Esophagus squamous epithelium (tissue), 5 donors: ENCODE results near the gene CPEB3. TPM values are rescaled to one million over a fixed set of nuclear protein-coding genes. Genes with fewer than 3 reads are reported as not detected.

ENCODE experiments used
- DNase-seq: peaks from one replicate; lab custom pipeline; 2025; lab: John Stamatoyannopoulos, UW
- H3K27ac ChIP-seq, 4 donors: fragments of 200-600 bp; sonication (generic); one replicate each; pipeline ENCODE4 v1.5.1; 2016 to 2019; ENCODE audit warnings: mild to moderate bottlenecking in 1 of 4
- H3K27me3 ChIP-seq, 4 donors: fragments of 200-600 bp; sonication (generic); 1 replicate in 3 of 4; 2 replicates in 1 of 4; pipeline versions ENCODE4 v1.5.1 to v1.6.0; 2017 to 2021; ENCODE audit warnings: antibody characterized with exemption in 1 of 4
- H3K36me3 ChIP-seq, 3 donors: fragments of 200-600 bp; sonication (generic); one replicate each; pipeline ENCODE4 v1.5.1; 2016 to 2019
- H3K4me1 ChIP-seq, 3 donors: fragments of 200-600 bp; sonication (generic); one replicate each; pipeline ENCODE4 v1.5.1; 2017 to 2019
- H3K4me3 ChIP-seq, 4 donors: fragments of 200-600 bp; sonication (generic); 1 replicate in 3 of 4; 2 replicates in 1 of 4; pipeline ENCODE4 v1.5.1; 2016 to 2019; ENCODE audit warnings: mild to moderate bottlenecking in 2 of 4, moderate library complexity in 1 of 4
- H3K9me3 ChIP-seq, 3 donors: fragments of 200-600 bp; sonication (generic); one replicate each; pipeline ENCODE4 v1.5.1; 2016 to 2019
- POLR2A ChIP-seq, 4 donors: fragments of 450-650 bp; IDR thresholded peaks; one replicate each; pipeline ENCODE4 v1.6.1; 2017; ENCODE audit warnings: antibody characterized with exemption in 4 of 4, mild to moderate bottlenecking in 4 of 4, moderate library complexity in 3 of 4
- WGBS, 2 donors: methylation state at CpG; one replicate each; pipeline ENCODE4 v1.1.5; 2018; 5-methylcytosine and 5-hydroxymethylcytosine counted together
- intact Hi-C: fragments of 100-400 bp; cut with DNase I; formaldehyde crosslinking; loops from one replicate; pipeline ENCODE4 v1.15.0; 2022
- total RNA-seq, 4 donors: library from RNA; depleted of rRNA; stranded (reverse); fragments of >200 nt; gene quantifications; one replicate each; pipeline ENCODE4 v1.1.0, GENCODE V29; 2016
- TF ChIP-seq, protein P1 (sequence below), 6 experiments: fragments of 450-650 bp in 4 of 6; fragments of 200-600 bp in 2 of 6; sonication (generic) in 2 of 6; IDR thresholded peaks; one replicate each; pipeline ENCODE4 v1.5.1; 2016 to 2019; ENCODE audit warnings: antibody characterized with exemption in 6 of 6, mild to moderate bottlenecking in 4 of 6, moderate library complexity in 4 of 6
- donor health status: DM: yes; HTN: yes; CAD: no.

CPEB3 gene
- total RNA-seq, 4 donors from 2014 or later: 5.5 to 8.8 (median 7.3) TPM

DNA sequence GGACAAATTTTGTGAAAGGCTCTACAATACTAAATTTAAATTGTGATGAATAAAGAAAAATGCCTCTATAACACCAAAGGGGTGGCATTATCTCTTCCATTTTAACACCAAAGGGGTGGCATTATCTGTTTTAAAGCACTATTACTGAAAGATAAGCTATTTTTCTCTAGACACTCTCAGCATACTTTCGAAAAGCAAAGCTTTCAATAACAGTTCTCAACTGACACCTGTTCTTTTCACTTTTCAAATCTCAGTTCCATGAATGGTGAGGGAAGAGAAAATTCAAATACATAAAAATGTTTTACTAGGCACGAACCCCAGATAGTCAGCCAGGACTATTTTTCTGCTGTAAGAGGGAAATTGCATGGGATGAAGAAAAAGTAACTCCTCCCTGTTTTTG, 103.8 kb downstream of the CPEB3 start:
- Histone ChIP-seq H3K4me1 (peaks cover 0 to under 1% (median 0%) of the 10 kb centered on the region in 3 donors), H3K36me3 (peaks cover 0 to 38% (median 0%) of the 10 kb centered on the region in 3 donors), H3K27me3 (no peaks in the 10 kb centered on the region), H3K4me3 (no peak overlapping the region), H3K9me3 (no peaks in the 10 kb centered on the region), H3K27ac (no peak overlapping the region)
- WGBS, 2 donors: 77 to 94% methylated on average over 2 of the region's 2 CpGs
- intact Hi-C loops: no loop called here
- TF ChIP-seq, protein P1, sequence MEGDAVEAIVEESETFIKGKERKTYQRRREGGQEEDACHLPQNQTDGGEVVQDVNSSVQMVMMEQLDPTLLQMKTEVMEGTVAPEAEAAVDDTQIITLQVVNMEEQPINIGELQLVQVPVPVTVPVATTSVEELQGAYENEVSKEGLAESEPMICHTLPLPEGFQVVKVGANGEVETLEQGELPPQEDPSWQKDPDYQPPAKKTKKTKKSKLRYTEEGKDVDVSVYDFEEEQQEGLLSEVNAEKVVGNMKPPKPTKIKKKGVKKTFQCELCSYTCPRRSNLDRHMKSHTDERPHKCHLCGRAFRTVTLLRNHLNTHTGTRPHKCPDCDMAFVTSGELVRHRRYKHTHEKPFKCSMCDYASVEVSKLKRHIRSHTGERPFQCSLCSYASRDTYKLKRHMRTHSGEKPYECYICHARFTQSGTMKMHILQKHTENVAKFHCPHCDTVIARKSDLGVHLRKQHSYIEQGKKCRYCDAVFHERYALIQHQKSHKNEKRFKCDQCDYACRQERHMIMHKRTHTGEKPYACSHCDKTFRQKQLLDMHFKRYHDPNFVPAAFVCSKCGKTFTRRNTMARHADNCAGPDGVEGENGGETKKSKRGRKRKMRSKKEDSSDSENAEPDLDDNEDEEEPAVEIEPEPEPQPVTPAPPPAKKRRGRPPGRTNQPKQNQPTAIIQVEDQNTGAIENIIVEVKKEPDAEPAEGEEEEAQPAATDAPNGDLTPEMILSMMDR (IDR thresholded peaks at IDR 0.05): no peak
- TF ChIP-seq POLR2A (IDR thresholded peaks at IDR 0.05): no peak
- DNase-seq: no peak

DNA sequence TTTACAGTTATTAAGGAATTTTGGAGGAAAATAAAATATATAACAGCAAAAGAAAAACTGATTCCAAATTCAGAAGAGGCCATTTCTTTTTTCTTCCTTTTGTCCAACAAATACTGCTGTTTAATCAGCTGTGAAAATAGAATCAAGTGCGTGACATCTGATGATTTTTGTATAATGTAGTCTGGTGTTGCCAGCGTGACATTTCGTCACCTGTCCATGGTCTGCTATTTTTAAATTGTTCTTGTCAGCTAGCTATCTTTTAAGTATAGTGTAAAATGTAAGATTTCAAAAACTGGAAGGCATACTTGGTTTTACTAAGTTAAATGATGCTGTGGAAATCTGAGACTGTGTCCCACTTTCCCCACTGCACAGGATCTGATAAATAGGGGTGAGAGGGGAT, 105.9 kb downstream of the CPEB3 start:
- WGBS, 2 donors: 98% methylated on average over 3 of the region's 3 CpGs
- no peaks in the 10 kb centered on the region for H3K9me3 ChIP-seq
- no peak for DNase-seq
- H3K27ac ChIP-seq: no peak overlapping the region
- no peak for TF ChIP-seq POLR2A (IDR thresholded peaks at IDR 0.05)
- TF ChIP-seq, protein P1 (IDR thresholded peaks at IDR 0.05): no peak
- H3K4me3 ChIP-seq: no peak overlapping the region
- H3K27me3 ChIP-seq: no peaks in the 10 kb centered on the region
- intact Hi-C loops: no loop called here
- H3K4me1 ChIP-seq: peaks cover 0 to 17% (median 0%) of the 10 kb centered on the region in 3 donors
- peaks cover 0 to 34% (median 0%) of the 10 kb centered on the region in 3 donors for H3K36me3 ChIP-seq

DNA sequence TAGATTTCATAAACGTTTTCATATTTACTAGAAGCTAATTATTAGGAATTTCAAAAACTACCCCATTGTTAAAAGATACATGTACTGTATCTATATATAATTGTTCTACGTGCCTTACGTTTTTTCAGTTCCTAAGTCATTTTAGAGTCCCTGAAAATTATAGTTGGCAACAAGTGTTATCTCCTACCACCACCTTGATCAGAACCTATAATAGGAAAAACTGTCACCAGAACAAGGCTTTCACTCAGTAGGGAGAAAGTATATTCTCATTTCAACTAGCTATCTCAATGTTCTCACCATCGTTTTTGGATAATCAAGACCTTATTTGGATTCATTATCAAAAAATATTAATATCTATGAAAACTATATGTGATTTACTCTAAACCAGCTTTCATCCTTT, 107.7 kb downstream of the CPEB3 start:
- no peak for DNase-seq
- H3K9me3 ChIP-seq: no peaks in the 10 kb centered on the region
- intact Hi-C loops: no loop called here
- peaks cover 0 to 30% (median 0%) of the 10 kb centered on the region in 3 donors for H3K4me1 ChIP-seq
- no peak for TF ChIP-seq POLR2A (IDR thresholded peaks at IDR 0.05)
- TF ChIP-seq, protein P1 (IDR thresholded peaks at IDR 0.05): no peak
- 88 to 93% methylated on average over 4 of the region's 4 CpGs for WGBS, 2 donors
- H3K36me3 ChIP-seq: peaks cover 0 to 31% (median 0%) of the 10 kb centered on the region in 3 donors
- no peaks in the 10 kb centered on the region for H3K27me3 ChIP-seq
- H3K27ac ChIP-seq: no peak overlapping the region
- H3K4me3 ChIP-seq: no peak overlapping the region

DNA sequence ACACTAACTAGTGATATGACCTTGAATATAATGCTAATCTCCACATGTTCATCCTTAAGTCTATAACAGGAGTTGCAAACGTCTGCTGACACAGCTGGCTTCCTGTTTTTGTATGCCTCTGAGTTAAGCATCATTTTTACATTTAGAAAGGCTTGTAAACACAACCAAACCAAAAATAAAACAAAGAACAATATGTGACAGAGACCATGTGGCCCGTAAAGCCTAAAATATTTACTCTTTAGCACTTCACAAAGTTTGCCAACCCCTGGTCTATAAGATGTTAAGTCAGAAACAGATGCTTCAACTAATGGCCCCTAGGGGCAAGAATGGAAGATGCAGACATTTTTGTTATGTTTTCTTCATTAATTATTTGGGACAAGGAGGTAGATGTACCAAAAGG, 109.3 kb downstream of the CPEB3 start:
- H3K4me1 ChIP-seq: peaks cover 0 to 35% (median 0%) of the 10 kb centered on the region in 3 donors
- TF ChIP-seq POLR2A (IDR thresholded peaks at IDR 0.05): no peak
- TF ChIP-seq, protein P1 (IDR thresholded peaks at IDR 0.05): peak in 3 of 6 experiments; percentile 8 to 25 (median 12)
- H3K36me3 ChIP-seq: peaks cover 0 to 30% (median 0%) of the 10 kb centered on the region in 3 donors
- whole genome bisulfite sequencing, 2 donors: 30 to 42% methylated on average over 2 of the region's 2 CpGs
- intact Hi-C loops: no loop called here
- H3K9me3 ChIP-seq: no peaks in the 10 kb centered on the region
- H3K27ac ChIP-seq: no peak overlapping the region
- no peak for DNase-seq
- H3K4me3 ChIP-seq: no peak overlapping the region
- no peaks in the 10 kb centered on the region for H3K27me3 ChIP-seq

DNA sequence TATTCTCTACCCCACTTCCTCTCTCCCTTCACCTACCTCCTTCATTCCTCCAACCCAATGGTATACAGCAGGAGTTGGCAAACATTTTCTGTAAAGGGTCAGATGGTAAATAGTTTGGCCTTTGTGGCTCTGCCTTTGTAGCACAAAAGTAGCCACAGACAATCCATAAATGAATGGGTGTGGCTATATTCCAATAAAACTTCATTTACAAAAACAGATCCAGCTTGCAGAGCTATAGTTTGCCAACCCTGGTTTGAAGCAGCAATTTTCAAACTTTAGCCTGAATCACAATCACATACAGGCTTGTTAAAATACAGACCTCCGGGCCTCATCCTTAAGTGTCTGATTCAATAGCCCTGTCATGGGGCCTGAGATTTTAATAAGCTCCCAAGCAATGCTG, 110.5 kb downstream of the CPEB3 start:
- H3K27ac ChIP-seq: no peak overlapping the region
- WGBS, 2 donors: 57 to 71% methylated on average over 1 of the region's 1 CpG
- no peak overlapping the region for H3K4me3 ChIP-seq
- no peaks in the 10 kb centered on the region for H3K27me3 ChIP-seq
- intact Hi-C loops: no loop called here
- no peak for DNase-seq
- peaks cover 0 to 33% (median 0%) of the 10 kb centered on the region in 3 donors for H3K36me3 ChIP-seq
- H3K9me3 ChIP-seq: no peaks in the 10 kb centered on the region
- TF ChIP-seq POLR2A (IDR thresholded peaks at IDR 0.05): no peak
- TF ChIP-seq, protein P1 (IDR thresholded peaks at IDR 0.05): no peak
- H3K4me1 ChIP-seq: peaks cover 0 to 35% (median 0%) of the 10 kb centered on the region in 3 donors
